Epithelial cell of proximal tubule (primary cell): ENCODE data around the gene EEA1. TPM values are rescaled to one million over a fixed set of nuclear protein-coding genes. Genes with fewer than 3 reads are reported as not detected.

Experiments used
- DNase-seq: peaks from one replicate; pipeline ENCODE4 v3.0.0-alpha.2; 2011; ENCODE audit warnings: low read depth
- H3K4me3 ChIP-seq: 2 replicates; pipeline ENCODE4 v1.5.1; 2011; ENCODE audit warnings: low read depth, mild to moderate bottlenecking, low read length
- total RNA-seq: library from RNA; depleted of rRNA; stranded (reverse); fragments of >200 nt; gene quantifications from 2 replicates; pipeline ENCODE4 v1.2.3, GENCODE V29; 2015
- TF ChIP-seq, protein P1 (sequence below): conservative IDR thresholded peaks from 2 replicates; pipeline ENCODE4 v1.5.1; 2012; ENCODE audit warnings: low read depth, mild to moderate bottlenecking, low read length

The EEA1 gene
- total RNA-seq, 1 donor from 2014 or later, result 6.6 TPM

- TF ChIP-seq, protein P1, sequence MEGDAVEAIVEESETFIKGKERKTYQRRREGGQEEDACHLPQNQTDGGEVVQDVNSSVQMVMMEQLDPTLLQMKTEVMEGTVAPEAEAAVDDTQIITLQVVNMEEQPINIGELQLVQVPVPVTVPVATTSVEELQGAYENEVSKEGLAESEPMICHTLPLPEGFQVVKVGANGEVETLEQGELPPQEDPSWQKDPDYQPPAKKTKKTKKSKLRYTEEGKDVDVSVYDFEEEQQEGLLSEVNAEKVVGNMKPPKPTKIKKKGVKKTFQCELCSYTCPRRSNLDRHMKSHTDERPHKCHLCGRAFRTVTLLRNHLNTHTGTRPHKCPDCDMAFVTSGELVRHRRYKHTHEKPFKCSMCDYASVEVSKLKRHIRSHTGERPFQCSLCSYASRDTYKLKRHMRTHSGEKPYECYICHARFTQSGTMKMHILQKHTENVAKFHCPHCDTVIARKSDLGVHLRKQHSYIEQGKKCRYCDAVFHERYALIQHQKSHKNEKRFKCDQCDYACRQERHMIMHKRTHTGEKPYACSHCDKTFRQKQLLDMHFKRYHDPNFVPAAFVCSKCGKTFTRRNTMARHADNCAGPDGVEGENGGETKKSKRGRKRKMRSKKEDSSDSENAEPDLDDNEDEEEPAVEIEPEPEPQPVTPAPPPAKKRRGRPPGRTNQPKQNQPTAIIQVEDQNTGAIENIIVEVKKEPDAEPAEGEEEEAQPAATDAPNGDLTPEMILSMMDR, result no peak
- H3K4me3 ChIP-seq, result no peak overlapping the region
- DNase-seq, result no peak
These were observed 17.0 kb downstream of the EEA1 start for GRCh38 chr12:92912052-92912451.

DNA sequence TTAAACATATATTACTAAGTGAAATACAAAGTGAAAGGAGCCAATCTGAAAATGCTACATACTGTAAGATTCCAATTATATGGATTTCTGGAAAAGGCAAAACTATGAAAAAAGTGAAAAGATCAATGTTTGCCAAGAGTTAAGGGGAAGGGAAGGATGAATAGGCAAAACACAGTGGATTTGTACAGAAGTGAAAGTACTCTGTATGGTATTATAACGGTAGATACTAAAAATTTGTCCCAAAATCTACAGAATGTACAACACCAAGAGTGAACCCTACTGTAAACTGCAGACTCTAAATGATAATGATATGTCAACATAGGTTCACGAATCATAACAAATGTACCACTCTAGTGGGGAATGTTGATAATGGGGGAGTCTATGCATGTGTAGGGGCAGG is 17.8 kb downstream of the EEA1 start:
- TF ChIP-seq, protein P1, result no peak
- no peak for DNase-seq
- no peak overlapping the region for H3K4me3 ChIP-seq

- TF ChIP-seq, protein P1, result no peak
- no peak overlapping the region for H3K4me3 ChIP-seq
- no peak for DNase-seq
These were observed 21.0 kb downstream of the EEA1 start for GRCh38 chr12:92908108-92908507.

DNA sequence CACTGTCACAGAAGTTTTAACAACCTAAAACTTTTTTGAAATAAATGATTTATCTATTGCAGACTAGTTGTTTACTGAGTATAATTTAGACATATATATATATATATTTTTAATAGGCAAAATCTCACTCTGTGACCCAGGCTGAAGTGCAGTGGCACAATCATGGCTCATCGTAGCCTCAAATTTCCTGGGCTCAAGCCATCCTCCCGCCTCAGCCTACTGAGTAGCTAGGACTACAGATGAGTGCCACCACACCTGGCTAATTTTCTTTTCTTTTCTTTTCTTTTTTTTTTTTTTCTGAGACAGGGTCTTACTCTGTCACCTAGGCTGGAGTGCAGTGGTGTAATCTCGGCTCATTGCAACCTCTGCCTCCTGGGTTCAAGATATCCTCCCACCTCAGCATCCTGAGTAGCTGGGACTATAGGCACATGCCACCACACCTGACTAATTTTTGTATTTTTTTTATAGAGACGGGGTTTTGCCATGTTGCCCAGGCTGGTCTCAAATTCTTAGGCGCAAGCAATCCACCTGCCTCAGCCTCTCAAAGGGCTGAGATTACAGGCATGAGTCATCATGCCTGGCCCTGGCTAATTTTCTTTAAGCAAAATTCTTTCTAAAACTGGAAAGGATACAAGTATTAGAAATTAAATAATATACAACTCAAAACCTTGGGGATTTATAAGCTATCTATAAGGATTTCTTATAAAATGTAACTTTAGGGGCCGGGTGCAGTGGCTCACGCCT is 23.1 kb downstream of the EEA1 start:
- TF ChIP-seq, protein P1, result no peak
- H3K4me3 ChIP-seq, result no peak overlapping the region
- no peak for DNase-seq

- TF ChIP-seq, protein P1, result no peak
- no peak overlapping the region for H3K4me3 ChIP-seq
- DNase-seq, result no peak
These were observed 23.8 kb downstream of the EEA1 start for GRCh38 chr12:92905258-92905810.

GRCh38 chr12:92900941-92901340 is 28.2 kb downstream of the EEA1 start:
- TF ChIP-seq, protein P1, result no peak
- DNase-seq, result no peak

DNA sequence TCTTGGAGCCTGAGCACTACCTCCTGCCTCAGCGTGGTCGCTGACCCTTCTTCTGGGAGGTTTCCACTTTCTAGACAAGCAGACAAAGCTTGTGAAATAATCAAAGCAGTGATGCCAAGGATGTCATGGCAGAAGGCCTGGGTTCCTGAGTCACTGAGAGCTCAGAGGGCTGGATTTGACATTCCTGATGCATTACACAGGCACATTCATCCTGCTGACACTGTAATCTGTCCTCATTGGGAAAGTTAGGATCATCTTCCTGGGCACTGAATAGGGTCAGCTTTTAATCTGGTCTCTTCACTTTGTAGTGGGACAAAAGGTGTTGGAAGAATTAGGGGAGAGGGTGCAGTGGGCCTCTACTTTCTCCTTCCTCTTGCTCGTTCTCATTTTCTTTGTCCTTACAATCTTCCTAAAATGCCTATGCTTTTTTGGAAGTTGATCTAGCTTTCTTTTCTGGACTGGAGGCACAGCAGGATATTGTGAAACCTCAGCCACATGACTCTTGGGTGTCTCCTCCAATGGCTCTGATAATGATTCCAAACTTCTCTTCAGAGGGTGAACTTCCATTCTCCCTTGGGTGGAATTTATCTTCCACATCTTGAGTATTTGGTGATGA is 29.6 kb downstream of the EEA1 start:
- TF ChIP-seq, protein P1, result no peak
- peak overlapping the region; percentile 12 for H3K4me3 ChIP-seq
- peak; percentile 99 for DNase-seq

More at GRCh38 chr12:92900941-92901340, 28.2 kb downstream of the EEA1 start:
- H3K4me3 ChIP-seq, result no peak overlapping the region
